ENCODE results near the gene GNAT3.

The GNAT3 gene

GRCh38 chr7:80417211-80417793 is 94.6 kb downstream of the GNAT3 start:
- no peak for DNase-seq (ENCODE audit: low spot score)

GRCh38 chr7:80415522-80415921 is 96.3 kb downstream of the GNAT3 start:
- no peak for DNase-seq (ENCODE audit: low spot score)

- DNase-seq (ENCODE audit: low spot score), result no peak
Observed at GRCh38 chr7:80415114-80415513, 96.8 kb downstream of the GNAT3 start.

GRCh38 chr7:80414331-80414730 is 97.5 kb downstream of the GNAT3 start:
- no peak for DNase-seq (ENCODE audit: low spot score)

GRCh38 chr7:80413383-80413945 is 98.4 kb downstream of the GNAT3 start:
- no peak for DNase-seq (ENCODE audit: low spot score)

- no peak for DNase-seq (ENCODE audit: low spot score)
Observed at GRCh38 chr7:80412842-80413241, 99.0 kb downstream of the GNAT3 start.

GRCh38 chr7:80411621-80412020 is 100.2 kb downstream of the GNAT3 start:
- DNase-seq (ENCODE audit: low spot score), result no peak

GRCh38 chr7:80410081-80410480 is 101.8 kb downstream of the GNAT3 start:
- DNase-seq (ENCODE audit: low spot score), result no peak
